Nucleus accumbens (tissue), 56 donors: ENCODE measurements around the gene SRRM5.
"Not testable (repeated sequence)": the region's sequence is repeated elsewhere in the genome, so short reads cannot be mapped to it uniquely, and the experiment has no call there.

ENCODE experiments used
- DNase-seq, 56 donors: peaks; one replicate each; lab custom pipeline; 2025; lab: John Stamatoyannopoulos, UW

SRRM5 gene

GRCh38 chr19:43589678-43590077 lies 22.2 kb upstream of the SRRM5 start:
- DNase-seq: no peak

GRCh38 chr19:43591904-43592772 lies 19.8 kb upstream of the SRRM5 start:
- DNase-seq: no peak

GRCh38 chr19:43592800-43593350 lies 19.0 kb upstream of the SRRM5 start:
- DNase-seq: no peak

GRCh38 chr19:43594081-43594697 lies 17.7 kb upstream of the SRRM5 start:
- no peak for DNase-seq

- peak in 29 of 56 donors; percentile 7 to 53 (median 28) for DNase-seq
These were observed 16.9 kb upstream of the SRRM5 start for GRCh38 chr19:43594710-43595604.

- DNase-seq: peak in 4 of 56 donors; percentile 45 to 60 (median 50)
These were observed 16.3 kb upstream of the SRRM5 start for GRCh38 chr19:43595605-43595998.

GRCh38 chr19:43595999-43596841 lies 15.7 kb upstream of the SRRM5 start, which contains the start of the genes IRGQ and ZNF576:
IRGQ (minus strand) TSS chr19:43596134; CDS start chr19:43595338, 796 bp downstream.
ZNF576 (plus strand) TSS chr19:43596595; CDS start chr19:43597109, 514 bp downstream.
- peak; percentile 93 to 100 (median 99) for DNase-seq

GRCh38 chr19:43596842-43597461 lies 14.9 kb upstream of the SRRM5 start:
- no peak for DNase-seq

- peak in 1 of 56 donors; percentile 14 for DNase-seq
These were observed 14.0 kb upstream of the SRRM5 start for GRCh38 chr19:43597876-43598275.

GRCh38 chr19:43598445-43599240 lies 13.2 kb upstream of the SRRM5 start:
- DNase-seq: no peak

GRCh38 chr19:43599635-43600295 lies 12.1 kb upstream of the SRRM5 start:
- no peak for DNase-seq

GRCh38 chr19:43600326-43600725 lies 11.6 kb upstream of the SRRM5 start:
- not testable (repeated sequence) for DNase-seq

- DNase-seq: no peak
These were observed 5.9 kb upstream of the SRRM5 start for GRCh38 chr19:43605875-43606568.

- DNase-seq: peak in 2 of 56 donors; percentile 3 to 26
These were observed 5.2 kb upstream of the SRRM5 start for GRCh38 chr19:43606569-43607229.

GRCh38 chr19:43607238-43608205 lies 4.4 kb upstream of the SRRM5 start:
- DNase-seq: peak in 1 of 56 donors; percentile 4
